Smooth muscle cell (in vitro differentiated cells): Measurements from ENCODE around the gene PSG1. TPM values are rescaled to one million over a fixed set of nuclear protein-coding genes. Genes with fewer than 3 reads are reported as not detected.
"Not testable (repeated sequence)": the region's sequence is repeated elsewhere in the genome, so short reads cannot be mapped to it uniquely, and the experiment has no call there.

Experiments
- DNase-seq: peaks from one replicate; lab custom pipeline; 2025; ENCODE audit not compliant: unreplicated experiment; lab: John Stamatoyannopoulos, UW
- H2AFZ ChIP-seq: fragments of 200-600 bp; sonication (generic); 2 replicates; pipeline ENCODE4 v1.6.0; 2016; ENCODE audit warnings: antibody characterized with exemption, low read depth, mild to moderate bottlenecking
- H3F3A ChIP-seq: fragments of 200-600 bp; sonication (generic); 2 replicates; pipeline ENCODE4 v1.6.0; 2017; ENCODE audit warnings: antibody characterized with exemption, low read depth
- H3K27ac ChIP-seq: fragments of 200-600 bp; sonication (generic); 2 replicates; pipeline ENCODE4 v1.5.1; 2016; ENCODE audit warnings: low read depth, mild to moderate bottlenecking
- H3K27me3 ChIP-seq: fragments of 200-600 bp; sonication (generic); 2 replicates; pipeline ENCODE4 v1.6.1; 2016; ENCODE audit warnings: low read depth, mild to moderate bottlenecking
- H3K36me3 ChIP-seq: fragments of 200-600 bp; sonication (generic); 2 replicates; pipeline ENCODE4 v1.5.1; 2016; ENCODE audit warnings: low read depth
- H3K4me1 ChIP-seq: fragments of 200-600 bp; sonication (generic); 2 replicates; pipeline ENCODE4 v1.5.1; 2016; ENCODE audit warnings: low read depth
- H3K4me2 ChIP-seq: fragments of 200-600 bp; sonication (generic); 2 replicates; pipeline ENCODE4 v1.6.0; 2016; ENCODE audit warnings: mild to moderate bottlenecking
- H3K4me3 ChIP-seq: fragments of 200-600 bp; sonication (generic); 2 replicates; pipeline ENCODE4 v1.5.1; 2016; ENCODE audit warnings: mild to moderate bottlenecking
- H3K79me2 ChIP-seq: fragments of 200-600 bp; sonication (generic); 2 replicates; pipeline ENCODE4 v1.6.0; 2016; ENCODE audit warnings: low read depth, mild to moderate bottlenecking
- H3K9ac ChIP-seq: fragments of 200-600 bp; sonication (generic); 2 replicates; pipeline ENCODE4 v1.6.0; 2016; ENCODE audit warnings: low read depth
- H3K9me3 ChIP-seq: fragments of 200-600 bp; sonication (generic); replicated peaks from 2 replicates; pipeline ENCODE4 v1.5.1; 2016; ENCODE audit warnings: low read depth
- H4K20me1 ChIP-seq: fragments of 200-600 bp; sonication (generic); 2 replicates; pipeline ENCODE4 v1.6.0; 2016; ENCODE audit warnings: low read depth
- CTCF ChIP-seq: fragments of 200-600 bp; sonication (generic); IDR thresholded peaks from 2 replicates; pipeline ENCODE4 v1.5.1; 2017; ENCODE audit warnings: borderline replicate concordance, mild to moderate bottlenecking, antibody characterized with exemption; ENCODE audit not compliant: insufficient read depth, poor library complexity, severe bottlenecking
- WGBS: methylation state at CpG from one replicate; pipeline ENCODE4 v1.1.7; 2016; ENCODE audit warnings: low lambda C conversion rate; 5-methylcytosine and 5-hydroxymethylcytosine counted together
- polyA plus RNA-seq: library from polyadenylated mRNA; unstranded; fragments of >200 nt; fragmentation: Nextera tagmentation; extraction: Ambion mirVana; gene quantifications from 2 replicates; pipeline ENCODE4 v1.2.1, GENCODE V29; 2016
- total RNA-seq: library from RNA; depleted of rRNA; stranded (reverse); fragments of >200 nt; gene quantifications from 2 replicates; pipeline ENCODE4 v1.2.3, GENCODE V29; 2014

PSG1 gene
- total and polyA plus RNA-seq, 2 experiments from 2014 or later = not detected

GRCh38 chr19:42872608-42873007 lies 6.9 kb downstream of the PSG1 start:
- no peak for DNase-seq
- Histone ChIP-seq H3K27ac (no peak overlapping the region), H3K4me1 (no peaks in the 10 kb centered on the region), H3K36me3 (no peaks in the 10 kb centered on the region), H4K20me1 (no peaks in the 10 kb centered on the region), H2AFZ (no peak overlapping the region), H3K79me2 (no peaks in the 10 kb centered on the region), H3K4me2 (no peak overlapping the region), H3K9me3 (no peaks in the 10 kb centered on the region), H3K4me3 (no peak overlapping the region), H3K9ac (no peak overlapping the region), H3K27me3 (no peaks in the 10 kb centered on the region), H3F3A (no peaks in the 10 kb centered on the region)
- 59% methylated on average over 3 of the region's 3 CpGs for WGBS
- no peak for TF ChIP-seq CTCF

GRCh38 chr19:42857544-42857867 lies 22.0 kb downstream of the PSG1 start:
- H2AFZ ChIP-seq = no peak overlapping the region
- H3K4me2 ChIP-seq = no peak overlapping the region
- H3K36me3 ChIP-seq = no peaks in the 10 kb centered on the region
- no peaks in the 10 kb centered on the region for H4K20me1 ChIP-seq
- DNase-seq = no peak
- H3K9me3 ChIP-seq = no peaks in the 10 kb centered on the region
- no peaks in the 10 kb centered on the region for H3K79me2 ChIP-seq
- no peaks in the 10 kb centered on the region for H3K27me3 ChIP-seq
- no peak for TF ChIP-seq CTCF
- WGBS = 59% methylated on average over 5 of the region's 5 CpGs
- H3F3A ChIP-seq = no peaks in the 10 kb centered on the region
- no peak overlapping the region for H3K9ac ChIP-seq
- no peak overlapping the region for H3K4me3 ChIP-seq
- H3K4me1 ChIP-seq = no peaks in the 10 kb centered on the region
- H3K27ac ChIP-seq = no peak overlapping the region

GRCh38 chr19:42856866-42857543 lies 22.5 kb downstream of the PSG1 start:
- not testable (repeated sequence) for H3K4me3 ChIP-seq, H3K9ac ChIP-seq, H3K36me3 ChIP-seq, H4K20me1 ChIP-seq, DNase-seq, H3K27me3 ChIP-seq, H3F3A ChIP-seq, H3K4me2 ChIP-seq, H3K79me2 ChIP-seq, H3K27ac ChIP-seq, H2AFZ ChIP-seq, H3K9me3 ChIP-seq, H3K4me1 ChIP-seq
- 83% methylated on average over 18 of the region's 19 CpGs for WGBS

GRCh38 chr19:42854745-42855144 lies 24.8 kb downstream of the PSG1 start:
- not testable (repeated sequence) for DNase-seq
- 71% methylated on average over 3 of the region's 3 CpGs for WGBS

GRCh38 chr19:42853231-42853630 lies 26.3 kb downstream of the PSG1 start:
- not testable (repeated sequence) for H3K36me3 ChIP-seq, H2AFZ ChIP-seq, H3K4me3 ChIP-seq, H3K4me2 ChIP-seq, H4K20me1 ChIP-seq, H3K4me1 ChIP-seq, H3K9me3 ChIP-seq, H3K27ac ChIP-seq, H3K27me3 ChIP-seq, H3K79me2 ChIP-seq, H3F3A ChIP-seq, H3K9ac ChIP-seq, DNase-seq
- 76% methylated on average over 1 of the region's 1 CpG for WGBS

More at GRCh38 chr19:42854745-42855144, 24.8 kb downstream of the PSG1 start:
- H3K79me2 ChIP-seq, H3K4me1 ChIP-seq, H4K20me1 ChIP-seq, H3K27ac ChIP-seq, H3K36me3 ChIP-seq, H3F3A ChIP-seq, H3K9me3 ChIP-seq, H2AFZ ChIP-seq, H3K4me3 ChIP-seq, H3K9ac ChIP-seq, H3K4me2 ChIP-seq, H3K27me3 ChIP-seq: not testable (repeated sequence)

- not testable (repeated sequence) for H3K79me2 ChIP-seq, H3K27me3 ChIP-seq, H3K9me3 ChIP-seq, H2AFZ ChIP-seq, H3K36me3 ChIP-seq, H3K9ac ChIP-seq, H3K27ac ChIP-seq, H4K20me1 ChIP-seq, H3K4me3 ChIP-seq, H3K4me1 ChIP-seq, H3F3A ChIP-seq, DNase-seq, H3K4me2 ChIP-seq
Observed at GRCh38 chr19:42852821-42853220, 26.7 kb downstream of the PSG1 start.

GRCh38 chr19:42851718-42852280 lies 27.7 kb downstream of the PSG1 start:
- H3K9ac ChIP-seq, H3K4me2 ChIP-seq, H3K79me2 ChIP-seq, H2AFZ ChIP-seq, H3K27ac ChIP-seq, H3K27me3 ChIP-seq, H3K9me3 ChIP-seq, H3K4me3 ChIP-seq, H3F3A ChIP-seq, H3K36me3 ChIP-seq, H4K20me1 ChIP-seq, DNase-seq, H3K4me1 ChIP-seq: not testable (repeated sequence)
- WGBS = 33% methylated on average over 1 of the region's 1 CpG
